ENCODE measurements around the gene ABHD11. TPM values are rescaled to one million over a fixed set of nuclear protein-coding genes. Genes with fewer than 3 reads are reported as not detected.
A peak's percentile ranks its signal among the peaks of the same experiment; 100 is the strongest.

ABHD11 gene
- total RNA-seq, 4 donors from 2014 or later, result 3.2 to 9.4 (median 7.6) TPM

DNA sequence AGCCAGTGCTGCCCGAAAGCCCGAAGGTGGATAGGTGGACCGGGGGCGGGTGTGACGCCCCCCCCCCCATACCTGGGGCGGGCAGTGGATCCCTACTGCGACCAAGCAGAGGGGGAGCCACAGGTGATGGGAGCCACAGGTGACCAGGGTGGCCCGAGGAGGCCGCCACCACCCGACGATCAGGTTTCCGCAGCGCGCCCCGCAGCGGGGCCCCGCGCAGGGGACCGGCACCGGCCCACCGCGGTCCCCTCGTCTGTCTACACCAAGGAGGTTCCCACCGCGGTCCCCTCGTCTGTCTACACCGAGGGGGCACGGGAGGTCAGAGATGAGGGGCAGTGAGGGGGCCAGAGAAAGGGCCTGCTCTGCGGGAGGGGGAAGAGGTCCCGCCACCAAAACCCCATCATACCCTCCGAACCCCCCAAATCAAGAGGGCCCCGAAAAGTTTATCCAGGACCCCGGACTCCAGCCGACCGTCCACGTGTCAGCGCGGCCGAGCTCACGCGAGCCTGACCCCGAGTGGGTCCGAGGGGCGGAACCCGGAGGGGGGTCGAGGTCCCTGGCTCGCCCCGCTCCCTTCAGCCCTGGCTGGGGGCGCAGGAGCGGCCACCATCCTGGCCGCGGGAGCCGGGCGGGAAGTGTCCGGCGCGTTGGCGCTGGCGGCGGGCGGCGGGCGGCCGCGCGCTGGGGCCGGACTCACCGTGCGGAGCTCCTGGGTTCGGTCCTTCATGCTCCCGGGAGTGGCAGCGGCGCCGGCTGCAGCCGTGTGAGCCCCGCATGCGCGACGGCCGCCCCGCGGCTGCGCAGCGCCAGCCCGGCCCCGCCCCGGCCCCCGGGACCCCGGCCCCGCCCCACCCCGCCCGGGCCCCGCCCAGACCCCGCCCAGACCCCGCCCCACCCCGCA is 19.4 kb downstream of the ABHD11 start, which contains the start of gene STX1A:
STX1A (minus strand) TSS at position 765 of the 901 bp plus-strand sequence; CDS start at position 727, 38 bp downstream.
- peak within 1 kb of the TSS; percentile 65 to 95 (median 81) for H3K4me3 ChIP-seq
- DNase-seq (peak; percentile 36 to 62), ATAC-seq (peak; percentile 76 to 83)
- H3K9me3 ChIP-seq, result no peaks in the 10 kb centered on the region
- TF ChIP-seq CTCF (IDR thresholded peaks at IDR 0.05 in 4 of 5, conservative IDR thresholded peaks at IDR 0.05 in 1 of 5) (no peak), POLR2A (IDR thresholded peaks at IDR 0.05) (peak; percentile 51 to 72)
- no peaks in the 10 kb centered on the region for H3K27me3 ChIP-seq
- no peaks in the 10 kb centered on the region for H3K36me3 ChIP-seq
- in situ Hi-C loops (cut with MboI; ENCODE audit: low sequenced_read_pairs in 4 of 4) (loop anchor here in 1 of 4 donors (10.0 kb wide), 1 partner anchor 104 kb away; no protein-coding TSS in a partner anchor), intact Hi-C loops (cut with DNase I; ENCODE audit: low total_unique reads) (loop anchor here (1.0 to 5.0 kb wide), 2 partner anchors 19 to 37 kb away; partner anchors contain the start of genes ABHD11, BUD23 and DNAJC30)
- peak within 1 kb of the TSS; percentile 43 to 78 (median 60) for H3K27ac ChIP-seq
- peaks cover 10 to 28% of the 10 kb centered on the region in 2 donors for H3K4me1 ChIP-seq

- Histone ChIP-seq H3K27me3 (no peaks in the 10 kb centered on the region), H3K4me1 (peaks cover 10 to 28% of the 10 kb centered on the region in 2 donors), H3K27ac (no peak overlapping the region), H3K4me3 (peak overlapping the region; percentile 65 to 95 (median 81)), H3K9me3 (no peaks in the 10 kb centered on the region), H3K36me3 (no peaks in the 10 kb centered on the region)
- in situ Hi-C loops (cut with MboI; ENCODE audit: low sequenced_read_pairs in 4 of 4) (loop anchor here in 1 of 4 donors (10.0 kb wide), 1 partner anchor 104 kb away; no protein-coding TSS in a partner anchor), intact Hi-C loops (cut with DNase I; ENCODE audit: low total_unique reads) (loop anchor here (5.0 kb wide), 1 partner anchor 36 kb away; the partner anchor contains the start of genes BUD23 and DNAJC30)
- DNase-seq (no peak), ATAC-seq (no peak)
- TF ChIP-seq CTCF (IDR thresholded peaks at IDR 0.05 in 4 of 5, conservative IDR thresholded peaks at IDR 0.05 in 1 of 5) (no peak), POLR2A (IDR thresholded peaks at IDR 0.05) (no peak)
Observed at GRCh38 chr7:73718438-73718881, 20.1 kb downstream of the ABHD11 start.

DNA sequence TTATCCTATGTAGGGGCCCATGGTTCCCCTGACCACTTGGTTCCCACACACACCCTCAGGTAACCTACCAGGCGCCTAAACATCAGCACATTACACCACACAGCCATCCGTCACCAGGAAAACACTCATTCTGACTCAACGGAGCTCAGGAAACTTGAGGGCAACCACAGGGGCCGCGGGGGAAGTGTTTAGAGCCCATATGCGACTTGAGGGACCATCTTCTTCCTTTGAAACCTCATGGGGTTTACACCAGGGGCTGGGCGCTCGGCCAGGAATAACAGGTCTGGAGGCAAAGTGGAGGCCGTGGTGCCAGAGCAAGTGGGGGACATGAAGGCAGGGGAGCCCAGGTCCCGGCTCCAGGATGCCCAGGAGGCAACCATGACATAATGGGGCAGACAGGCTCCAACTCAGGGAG is 20.6 kb downstream of the ABHD11 start:
- Histone ChIP-seq H3K4me1 (peaks cover 10 to 28% of the 10 kb centered on the region in 2 donors), H3K9me3 (no peaks in the 10 kb centered on the region), H3K36me3 (no peaks in the 10 kb centered on the region), H3K4me3 (no peak overlapping the region), H3K27ac (no peak overlapping the region), H3K27me3 (no peaks in the 10 kb centered on the region)
- ATAC-seq, result no peak
- no peak for DNase-seq
- TF ChIP-seq POLR2A (IDR thresholded peaks at IDR 0.05) (no peak), CTCF (IDR thresholded peaks at IDR 0.05 in 4 of 5, conservative IDR thresholded peaks at IDR 0.05 in 1 of 5) (no peak)
- intact Hi-C loops (cut with DNase I; ENCODE audit: low total_unique reads) (loop anchor here (5.0 kb wide), 1 partner anchor 36 kb away; the partner anchor contains the start of genes BUD23 and DNAJC30), in situ Hi-C loops (cut with MboI; ENCODE audit: low sequenced_read_pairs in 4 of 4) (loop anchor here in 1 of 4 donors (10.0 kb wide), 1 partner anchor 103 kb away; no protein-coding TSS in a partner anchor)

DNA sequence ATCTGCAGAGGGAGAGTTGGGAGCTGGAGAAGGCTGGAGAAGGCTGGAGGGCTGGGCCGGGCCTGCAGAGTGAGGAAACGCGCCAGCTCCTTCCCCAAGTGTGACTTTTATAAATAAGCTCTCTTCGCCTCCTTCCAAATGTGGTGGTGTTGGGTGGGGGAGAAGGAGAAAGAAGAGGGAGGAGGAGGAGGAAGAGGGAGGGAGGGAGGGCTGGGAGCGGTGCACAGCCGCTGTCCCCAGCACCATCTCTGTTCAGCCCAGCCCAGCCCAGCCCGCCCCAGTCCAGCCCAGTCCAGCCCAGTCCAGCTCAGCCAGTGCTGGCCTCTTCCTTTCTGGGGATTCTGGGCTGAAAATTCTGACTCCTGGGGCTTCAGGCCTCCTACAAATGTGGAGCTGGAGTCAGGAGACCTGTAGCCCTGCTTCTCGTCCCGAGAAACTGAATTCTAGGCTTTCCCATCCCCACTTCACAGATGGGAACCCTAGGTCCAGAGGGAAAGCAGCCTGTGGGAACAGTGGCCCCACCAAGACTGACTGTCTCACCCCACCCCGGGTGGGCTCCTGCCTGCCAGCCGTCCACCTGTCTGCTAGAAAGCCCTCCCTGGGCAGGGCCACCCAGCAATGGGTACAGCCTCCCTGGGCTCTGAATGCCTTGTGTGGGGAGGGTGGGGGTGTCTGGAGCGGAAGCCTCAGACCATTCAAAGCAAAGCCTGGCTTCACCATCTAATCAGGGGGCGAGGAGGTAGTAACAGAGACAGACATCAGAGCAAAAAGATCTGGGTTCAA is 21.4 kb downstream of the ABHD11 start:
- Histone ChIP-seq H3K4me1 (peaks cover 10 to 28% of the 10 kb centered on the region in 2 donors), H3K9me3 (no peaks in the 10 kb centered on the region), H3K27ac (no peak overlapping the region), H3K4me3 (no peak overlapping the region), H3K27me3 (no peaks in the 10 kb centered on the region), H3K36me3 (no peaks in the 10 kb centered on the region)
- DNase-seq (no peak), ATAC-seq (no peak)
- in situ Hi-C loops (cut with MboI; ENCODE audit: low sequenced_read_pairs in 4 of 4) (loop anchor here in 1 of 4 donors (10.0 kb wide), 1 partner anchor 102 kb away; no protein-coding TSS in a partner anchor), intact Hi-C loops (cut with DNase I; ENCODE audit: low total_unique reads) (loop anchor here (5.0 kb wide), 1 partner anchor 35 kb away; the partner anchor contains the start of genes BUD23 and DNAJC30)
- TF ChIP-seq POLR2A (IDR thresholded peaks at IDR 0.05), result no peak
- TF ChIP-seq CTCF (IDR thresholded peaks at IDR 0.05 in 4 of 5, conservative IDR thresholded peaks at IDR 0.05 in 1 of 5), result no peak
